HepG2 (cell line): ENCODE results near the gene TRIM25. TPM values are rescaled to one million over a fixed set of nuclear protein-coding genes. Genes with fewer than 3 reads are reported as not detected.

Experiments
- ARNTL ChIP-seq: sonication (generic); formaldehyde crosslinking; IDR thresholded peaks from 2 replicates; pipeline ENCODE4 v1.4.0; 2020; ENCODE audit warnings: mild to moderate bottlenecking, missing genetic modification reagents
- ATRX ChIP-seq: sonication (generic); formaldehyde crosslinking; IDR thresholded peaks from 2 replicates; pipeline ENCODE4 v1.4.0; 2020; ENCODE audit warnings: missing genetic modification reagents, borderline replicate concordance
- DBP ChIP-seq: sonication (generic); formaldehyde crosslinking; IDR thresholded peaks from 2 replicates; pipeline ENCODE4 v1.4.0; 2020; ENCODE audit warnings: missing genetic modification reagents; ENCODE audit errors: not compliant biosample characterization
- EZH2 ChIP-seq: conservative IDR thresholded peaks from 2 replicates; pipeline ENCODE4 v1.6.1; 2012; ENCODE audit warnings: mild to moderate bottlenecking, low read depth, low read length, moderate library complexity
- YEATS4 ChIP-seq: sonication (generic); formaldehyde crosslinking; IDR thresholded peaks from 2 replicates; pipeline ENCODE4 v1.4.0; 2020; ENCODE audit warnings: missing genetic modification reagents, borderline replicate concordance
- ZMAT5 ChIP-seq: sonication (generic); formaldehyde crosslinking; IDR thresholded peaks from 2 replicates; pipeline ENCODE4 v1.5.0; 2020; ENCODE audit warnings: mild to moderate bottlenecking, low read depth, missing genetic modification reagents, borderline replicate concordance
- ZNF124 ChIP-seq: sonication (generic); formaldehyde crosslinking; IDR thresholded peaks from 2 replicates; pipeline ENCODE4 v1.4.0; 2020; ENCODE audit warnings: missing genetic modification reagents
- ZNF18 ChIP-seq: sonication (generic); formaldehyde crosslinking; IDR thresholded peaks from 2 replicates; pipeline ENCODE4 v1.8.0; 2022; ENCODE audit warnings: mild to moderate bottlenecking, missing genetic modification reagents; ENCODE audit not compliant: insufficient replicate concordance
- ZNF326 ChIP-seq: sonication (generic); formaldehyde crosslinking; IDR thresholded peaks from 2 replicates; pipeline ENCODE4 v1.4.0; 2020; ENCODE audit warnings: missing genetic modification reagents, borderline replicate concordance
- ZNF337 ChIP-seq: sonication (generic); formaldehyde crosslinking; IDR thresholded peaks from 2 replicates; pipeline ENCODE4 v1.5.1; 2020; ENCODE audit warnings: missing genetic modification reagents, low read depth, mild to moderate bottlenecking, borderline replicate concordance
- polyA plus RNA-seq, 8 experiments: library from polyadenylated mRNA; depleted of rRNA in 3 of 8; stranded (reverse) in 7 of 8; unstranded in 1 of 8; fragments of >200 nt; fragmentation: Illumina TruSeq in 4 of 8; extraction: Trizol in 4 of 8; gene quantifications; 2 replicates each; pipeline versions ENCODE4 v1.2.1 to v1.2.3, GENCODE V29; 2011 to 2016; ENCODE audit warnings: low read depth in 4 of 8, missing spikeins in 1 of 8, mixed read lengths in 1 of 8; ENCODE audit not compliant: insufficient read depth in 1 of 8
- total RNA-seq, 5 experiments: library from RNA; depleted of rRNA; stranded (reverse); fragments of >200 nt; fragmentation: Illumina TruSeq; extraction: Trizol; gene quantifications; 2 replicates each; pipeline ENCODE4 v1.2.3, GENCODE V29; 2016; ENCODE audit warnings: low read depth in 1 of 5
- TF ChIP-seq, protein P1 (sequence below): sonication (generic); formaldehyde crosslinking; IDR thresholded peaks from 2 replicates; pipeline ENCODE4 v1.8.0; 2022; ENCODE audit warnings: missing genetic modification reagents, mild to moderate bottlenecking, inconsistent platforms, borderline replicate concordance
- TF ChIP-seq, protein P2 (sequence below): sonication (generic); formaldehyde crosslinking; IDR thresholded peaks from 2 replicates; pipeline ENCODE4 v1.4.0; 2020; ENCODE audit warnings: missing genetic modification reagents

Gene TRIM25
- total and polyA plus RNA-seq, 2 of the 13 experiments (the other 11 are each of a cell fraction or from before 2014, with no cell fraction given) = 30.8 to 42.2 TPM

GRCh38 chr17:56930739-56931337 lies 17.0 kb upstream of the TRIM25 start (continued):
- no peak for TF ChIP-seq ZNF18 (CRISPR knock-in tag)
- TF ChIP-seq EZH2 = no peak
- no peak for TF ChIP-seq ZNF124
- TF ChIP-seq DBP (CRISPR knock-in tag) = no peak
- TF ChIP-seq, protein P1, sequence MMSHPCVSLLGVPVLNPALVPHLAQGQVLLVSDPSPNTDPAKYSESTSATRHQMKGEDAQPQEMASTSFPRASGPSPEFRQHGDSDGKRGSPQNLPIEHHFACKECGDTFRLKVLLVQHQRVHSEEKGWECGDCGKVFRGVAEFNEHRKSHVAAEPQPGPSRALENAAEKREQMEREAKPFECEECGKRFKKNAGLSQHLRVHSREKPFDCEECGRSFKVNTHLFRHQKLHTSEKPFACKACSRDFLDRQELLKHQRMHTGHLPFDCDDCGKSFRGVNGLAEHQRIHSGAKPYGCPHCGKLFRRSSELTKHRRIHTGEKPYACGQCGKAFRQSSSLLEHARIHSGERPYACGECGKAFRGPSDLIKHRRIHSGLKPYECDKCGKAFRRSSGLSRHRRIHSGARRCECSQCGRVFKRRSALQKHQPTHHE (CRISPR knock-in tag) = no peak
- TF ChIP-seq, protein P2, sequence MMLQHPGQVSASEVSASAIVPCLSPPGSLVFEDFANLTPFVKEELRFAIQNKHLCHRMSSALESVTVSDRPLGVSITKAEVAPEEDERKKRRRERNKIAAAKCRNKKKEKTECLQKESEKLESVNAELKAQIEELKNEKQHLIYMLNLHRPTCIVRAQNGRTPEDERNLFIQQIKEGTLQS = no peak
- no peak for TF ChIP-seq ZMAT5
- no peak for TF ChIP-seq ZNF326
- TF ChIP-seq YEATS4 (CRISPR knock-in tag) = no peak
- TF ChIP-seq ZNF337 (CRISPR knock-in tag) = no peak
- TF ChIP-seq ARNTL (CRISPR knock-in tag) = no peak
- no peak for TF ChIP-seq ATRX (CRISPR knock-in tag)
